PC-3 (cell line): ENCODE data around the gene SETBP1. TPM values are rescaled to one million over a fixed set of nuclear protein-coding genes. Genes with fewer than 3 reads are reported as not detected.

Source experiments
- ATAC-seq: fragments of 200-7000 bp; cut with Tn5 transposase; 2 replicates; pipeline ENCODE4 v1.9.1; 2020; ENCODE audit warnings: mild to moderate bottlenecking, moderate library complexity
- BruUV-seq: library from RNA; stranded (reverse); fragments of 400-500 nt; replicated peaks from 2 replicates; lab custom pipeline; 2021; lab: Mats Ljungman, UMichigan
- CTCF ChIA-PET: fragments of 300-600 bp; sonication (Branson Sonifier 250); formaldehyde crosslinking; loops from one replicate; lab custom pipeline; 2022; ENCODE audit warnings: antibody characterized with exemption; lab: Charles Lee
- POLR2A ChIA-PET: fragments of 300-600 bp; sonication (Branson Sonifier 250); formaldehyde crosslinking; loops from one replicate; lab custom pipeline; 2022; ENCODE audit warnings: antibody characterized with exemption; ENCODE audit not compliant: unreplicated experiment; lab: Charles Lee
- DNase-seq: peaks from one replicate; pipeline ENCODE4 v3.0.0-alpha.2; 2015
- H2AFZ ChIP-seq: fragments of 300-600 bp; sonication (generic); 2 replicates; pipeline ENCODE4 v1.6.0; 2016; ENCODE audit warnings: antibody characterized with exemption, low read length
- H3F3A ChIP-seq: fragments of 300-600 bp; sonication (generic); one replicate; pipeline ENCODE4 v1.6.0; 2017; ENCODE audit warnings: antibody characterized with exemption, low read length, control low read depth, mild to moderate bottlenecking; ENCODE audit not compliant: unreplicated experiment
- H3K27ac ChIP-seq: fragments of 300-600 bp; sonication (generic); 2 replicates; pipeline ENCODE4 v1.5.1; 2016; ENCODE audit warnings: mild to moderate bottlenecking, low read length
- H3K27me3 ChIP-seq: fragments of 300-600 bp; sonication (generic); 2 replicates; pipeline ENCODE4 v1.6.1; 2016; ENCODE audit warnings: low read length, mixed read lengths
- H3K36me3 ChIP-seq: fragments of 300-600 bp; sonication (generic); 2 replicates; pipeline ENCODE4 v1.6.1; 2016; ENCODE audit warnings: low read depth, mixed run types, low read length, mixed read lengths
- H3K4me1 ChIP-seq: fragments of 300-600 bp; sonication (generic); 2 replicates; pipeline ENCODE4 v1.5.1; 2016; ENCODE audit warnings: low read length; ENCODE audit not compliant: insufficient read depth
- H3K4me2 ChIP-seq: fragments of 300-600 bp; sonication (generic); 2 replicates; pipeline ENCODE4 v1.6.0; 2016; ENCODE audit warnings: low read length
- H3K4me3 ChIP-seq: fragments of 300-600 bp; sonication (generic); 2 replicates; pipeline ENCODE4 v1.5.1; 2016; ENCODE audit warnings: mild to moderate bottlenecking, low read length, mixed read lengths
- H3K79me2 ChIP-seq: fragments of 300-600 bp; sonication (generic); 2 replicates; pipeline ENCODE4 v1.6.1; 2017; ENCODE audit warnings: low read length, mixed read lengths
- H3K9ac ChIP-seq: fragments of 300-600 bp; sonication (generic); 2 replicates; pipeline ENCODE4 v1.6.0; 2016; ENCODE audit warnings: mild to moderate bottlenecking, low read length
- H3K9me2 ChIP-seq: fragments of 300-600 bp; sonication (generic); replicated peaks from 2 replicates; pipeline ENCODE4 v1.6.1; 2016; ENCODE audit warnings: mixed run types, low read length, mixed read lengths
- H3K9me3 ChIP-seq: fragments of 300-600 bp; sonication (generic); 2 replicates; pipeline ENCODE4 v1.6.1; 2016; ENCODE audit warnings: low read length, mixed read lengths
- H4K20me1 ChIP-seq: fragments of 300-600 bp; sonication (generic); 2 replicates; pipeline ENCODE4 v1.6.1; 2016; ENCODE audit warnings: low read length, mixed read lengths
- EZH2 ChIP-seq: fragments of 300-600 bp; sonication (generic); IDR thresholded peaks from one replicate; pipeline ENCODE4 v1.6.1; 2017; ENCODE audit warnings: antibody characterized with exemption, mild to moderate bottlenecking, low read length; ENCODE audit not compliant: unreplicated experiment
- EZH2phosphoT487 ChIP-seq: fragments of 300-600 bp; sonication (generic); IDR thresholded peaks from 2 replicates; pipeline ENCODE4 v1.6.1; 2018; ENCODE audit warnings: mild to moderate bottlenecking, antibody characterized with exemption, low read length, borderline replicate concordance
- intact Hi-C: fragments of 100-400 bp; cut with micrococcal nuclease; formaldehyde crosslinking; loops from 2 replicates; pipeline ENCODE4 v1.9.0; 2023
- total RNA-seq: library from RNA; depleted of rRNA; stranded (reverse); fragments of >200 nt; gene quantifications from 2 replicates; pipeline ENCODE4 v1.2.3, GENCODE V29; 2014
- TF ChIP-seq, protein P1 (sequence below): fragments of 300-600 bp; sonication (generic); conservative IDR thresholded peaks from 2 replicates; pipeline ENCODE4 v1.5.1; 2017; ENCODE audit warnings: antibody characterized with exemption, low read depth, mild to moderate bottlenecking, low read length

The SETBP1 gene
- total RNA-seq, 1 experiment from 2014 or later, result 2.3 TPM

GRCh38 chr18:44771572-44771955 is 90.9 kb downstream of the SETBP1 start:
- H3K9me3 ChIP-seq, result no peaks in the 10 kb centered on the region
- CTCF ChIA-PET, result no interaction called here
- TF ChIP-seq, protein P1, sequence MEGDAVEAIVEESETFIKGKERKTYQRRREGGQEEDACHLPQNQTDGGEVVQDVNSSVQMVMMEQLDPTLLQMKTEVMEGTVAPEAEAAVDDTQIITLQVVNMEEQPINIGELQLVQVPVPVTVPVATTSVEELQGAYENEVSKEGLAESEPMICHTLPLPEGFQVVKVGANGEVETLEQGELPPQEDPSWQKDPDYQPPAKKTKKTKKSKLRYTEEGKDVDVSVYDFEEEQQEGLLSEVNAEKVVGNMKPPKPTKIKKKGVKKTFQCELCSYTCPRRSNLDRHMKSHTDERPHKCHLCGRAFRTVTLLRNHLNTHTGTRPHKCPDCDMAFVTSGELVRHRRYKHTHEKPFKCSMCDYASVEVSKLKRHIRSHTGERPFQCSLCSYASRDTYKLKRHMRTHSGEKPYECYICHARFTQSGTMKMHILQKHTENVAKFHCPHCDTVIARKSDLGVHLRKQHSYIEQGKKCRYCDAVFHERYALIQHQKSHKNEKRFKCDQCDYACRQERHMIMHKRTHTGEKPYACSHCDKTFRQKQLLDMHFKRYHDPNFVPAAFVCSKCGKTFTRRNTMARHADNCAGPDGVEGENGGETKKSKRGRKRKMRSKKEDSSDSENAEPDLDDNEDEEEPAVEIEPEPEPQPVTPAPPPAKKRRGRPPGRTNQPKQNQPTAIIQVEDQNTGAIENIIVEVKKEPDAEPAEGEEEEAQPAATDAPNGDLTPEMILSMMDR, result no peak
- TF ChIP-seq EZH2phosphoT487, result no peak
- TF ChIP-seq EZH2, result no peak
- H3K79me2 ChIP-seq, result no peaks in the 10 kb centered on the region
- H3K4me2 ChIP-seq, result no peak overlapping the region
- POLR2A ChIA-PET, result no interaction called here
- H3K4me3 ChIP-seq, result no peak overlapping the region
- DNase-seq (no peak), ATAC-seq (no peak)
- H3K27me3 ChIP-seq, result no peaks in the 10 kb centered on the region
- no peaks in the 10 kb centered on the region for H3K4me1 ChIP-seq
- H4K20me1 ChIP-seq, result no peaks in the 10 kb centered on the region
- no peaks in the 10 kb centered on the region for H3K36me3 ChIP-seq
- H3K9ac ChIP-seq, result no peak overlapping the region
- no peak overlapping the region for H3K27ac ChIP-seq
- no peaks in the 10 kb centered on the region for H3F3A ChIP-seq
- H2AFZ ChIP-seq, result no peak overlapping the region
- no peaks in the 10 kb centered on the region for H3K9me2 ChIP-seq
- BruUV-seq, result no TSS peak
- intact Hi-C loops, result no loop called here

DNA sequence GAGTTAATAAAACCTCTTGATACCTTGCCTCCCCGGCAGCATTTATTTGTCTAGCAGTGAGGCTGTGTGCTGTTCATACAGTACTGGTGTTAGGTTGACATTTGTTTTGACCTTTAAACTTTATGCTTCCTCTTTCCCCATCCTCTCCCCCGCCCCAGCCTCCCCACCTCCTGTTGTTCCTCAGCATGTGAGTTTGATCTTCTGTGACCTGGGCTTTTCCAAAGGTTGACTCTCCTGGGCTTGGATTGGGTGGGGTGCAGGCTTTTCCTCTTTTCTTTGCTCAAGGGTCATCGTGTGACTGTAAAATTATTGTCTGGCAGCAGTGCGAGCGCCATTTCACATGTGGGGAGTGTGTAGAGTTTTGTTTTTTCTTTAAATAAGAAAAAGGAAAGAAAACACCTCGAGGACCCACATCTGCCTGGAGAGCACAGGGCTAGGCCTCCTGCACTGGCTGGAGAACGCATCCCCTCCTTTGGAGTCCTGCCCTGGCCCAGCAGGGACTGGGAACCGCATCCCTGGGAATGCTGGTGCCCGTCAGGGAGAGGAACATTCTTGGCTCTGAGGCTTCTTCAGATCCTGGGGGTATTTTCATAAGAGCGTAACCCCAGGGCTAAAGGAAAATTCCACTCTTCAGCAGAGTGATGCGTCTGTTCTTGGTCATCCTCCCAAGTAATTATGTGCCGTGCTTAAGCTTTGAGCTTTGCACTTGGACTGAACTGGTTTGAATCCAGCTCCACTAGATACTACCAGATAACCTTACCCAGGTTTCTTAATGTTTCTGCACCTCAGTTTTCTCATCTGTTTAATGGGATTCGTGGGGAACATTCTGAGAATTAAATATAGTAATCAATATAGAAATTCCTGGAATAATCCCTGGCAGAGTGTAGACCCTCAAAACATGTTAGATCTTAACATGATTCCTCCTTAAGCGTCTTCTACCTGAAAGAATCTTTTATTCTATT is 91.5 kb downstream of the SETBP1 start:
- Histone ChIP-seq H3K4me3 (no peak overlapping the region), H3K27me3 (no peaks in the 10 kb centered on the region), H3K9ac (no peak overlapping the region), H3K4me2 (no peak overlapping the region), H2AFZ (no peak overlapping the region), H3K27ac (no peak overlapping the region), H3K9me3 (no peaks in the 10 kb centered on the region), H3K9me2 (no peaks in the 10 kb centered on the region), H3K4me1 (no peaks in the 10 kb centered on the region), H3K79me2 (no peaks in the 10 kb centered on the region), H4K20me1 (no peaks in the 10 kb centered on the region), H3F3A (no peaks in the 10 kb centered on the region), H3K36me3 (no peaks in the 10 kb centered on the region)
- no TSS peak for BruUV-seq
- ATAC-seq, result no peak
- no peak for DNase-seq
- ChIA-PET POLR2A (no interaction called here), CTCF (no interaction called here)
- TF ChIP-seq, protein P1, result no peak
- no peak for TF ChIP-seq EZH2phosphoT487
- no peak for TF ChIP-seq EZH2
- intact Hi-C loops, result no loop called here

GRCh38 chr18:44773640-44774155 is 93.0 kb downstream of the SETBP1 start:
- no peaks in the 10 kb centered on the region for H3K9me3 ChIP-seq
- BruUV-seq, result no TSS peak
- H3F3A ChIP-seq, result no peaks in the 10 kb centered on the region
- H3K27me3 ChIP-seq, result no peaks in the 10 kb centered on the region
- TF ChIP-seq EZH2phosphoT487 (no peak), EZH2 (no peak)
- no peak overlapping the region for H3K27ac ChIP-seq
- no peak for DNase-seq
- no peaks in the 10 kb centered on the region for H3K4me1 ChIP-seq
- H2AFZ ChIP-seq, result no peak overlapping the region
- no peak overlapping the region for H3K9ac ChIP-seq
- CTCF ChIA-PET, result no interaction called here
- ATAC-seq, result no peak
- no peaks in the 10 kb centered on the region for H3K9me2 ChIP-seq
- no peaks in the 10 kb centered on the region for H3K79me2 ChIP-seq
- POLR2A ChIA-PET, result no interaction called here
- H3K4me3 ChIP-seq, result no peak overlapping the region
- H4K20me1 ChIP-seq, result no peaks in the 10 kb centered on the region
- H3K4me2 ChIP-seq, result no peak overlapping the region
- intact Hi-C loops, result no loop called here
- no peaks in the 10 kb centered on the region for H3K36me3 ChIP-seq
